H1 (cell line): ENCODE results near the gene ZNF845. TPM values are rescaled to one million over a fixed set of nuclear protein-coding genes. Genes with fewer than 3 reads are reported as not detected.
A peak's percentile ranks its signal among the peaks of the same experiment; 100 is the strongest.

Experiments used
- CTCF ChIA-PET: fragments of 300-600 bp; sonication (Branson Sonifier 250); formaldehyde crosslinking; loops from one replicate; lab custom pipeline; 2021; ENCODE audit not compliant: partially characterized antibody; lab: Charles Lee
- POLR2A ChIA-PET: fragments of 300-600 bp; sonication (Branson Sonifier 250); formaldehyde crosslinking; loops from one replicate; lab custom pipeline; 2021; ENCODE audit warnings: inconsistent platforms; ENCODE audit not compliant: partially characterized antibody; lab: Charles Lee
- DNase-seq, 2 experiments: peaks; one replicate each; pipeline versions ENCODE4 v3.0.0 to v3.0.0-alpha.2; 2010 to 2022; ENCODE audit warnings: low spot score in 2 of 2, low read depth in 1 of 2, mixed read lengths in 1 of 2
- FAIRE-seq: peaks from 2 replicates; lab custom pipeline; 2011; peaks lifted over from hg19 to GRCh38; lab: Jason Lieb, UNC
- H2AFZ ChIP-seq: 2 replicates; pipeline ENCODE4 v1.8.1; 2012; ENCODE audit warnings: low read length, inconsistent platforms
- H2AK5ac ChIP-seq: 2 replicates; pipeline ENCODE4 v1.6.1; 2013; ENCODE audit warnings: low read depth, low read length
- H2BK120ac ChIP-seq: replicated peaks from 2 replicates; pipeline ENCODE3; 2013; ENCODE audit warnings: low read depth, low read length, inconsistent platforms
- H2BK12ac ChIP-seq: 2 replicates; pipeline ENCODE4 v1.6.1; 2013; ENCODE audit warnings: low read depth, low read length
- H2BK15ac ChIP-seq: 2 replicates; pipeline ENCODE4 v1.6.1; 2013; ENCODE audit warnings: low read length
- H2BK20ac ChIP-seq: 2 replicates; pipeline ENCODE4 v1.6.1; 2013; ENCODE audit warnings: low read length
- H2BK5ac ChIP-seq: 2 replicates; pipeline ENCODE4 v1.6.1; 2013; ENCODE audit warnings: low read depth, low read length
- H3K14ac ChIP-seq: 2 replicates; pipeline ENCODE4 v1.6.1; 2013; ENCODE audit warnings: inconsistent platforms; ENCODE audit not compliant: insufficient read length
- H3K18ac ChIP-seq: 2 replicates; pipeline ENCODE4 v1.6.1; 2013; ENCODE audit warnings: low read length; ENCODE audit errors: extremely low read depth
- H3K23ac ChIP-seq: 2 replicates; pipeline ENCODE4 v1.6.1; 2013; ENCODE audit warnings: inconsistent platforms; ENCODE audit not compliant: insufficient read length
- H3K23me2 ChIP-seq: 2 replicates; pipeline ENCODE4 v1.6.1; 2013; ENCODE audit warnings: low read depth, low read length
- H3K27ac ChIP-seq: 2 replicates; pipeline ENCODE4 v1.6.1; 2011; ENCODE audit warnings: low read depth, low read length, inconsistent platforms
- H3K27me3 ChIP-seq, 4 experiments: replicated peaks in 1 of 4; 1 replicate in 1 of 4; 2 replicates in 3 of 4; pipeline versions ENCODE4 v1.6.1 to v1.8.1; 2011 to 2013; ENCODE audit warnings: low read length in 3 of 4, mild to moderate bottlenecking in 3 of 4, inconsistent platforms in 2 of 4, mixed read lengths in 2 of 4, moderate library complexity in 1 of 4; ENCODE audit not compliant: control insufficient read depth in 3 of 4, insufficient read depth in 3 of 4; ENCODE audit errors: extremely low read depth in 1 of 4
- H3K36me3 ChIP-seq, 4 experiments: 2 replicates each; pipeline versions ENCODE4 v1.6.1 to v1.8.1; 2011 to 2013; ENCODE audit warnings: mild to moderate bottlenecking in 4 of 4, low read length in 3 of 4, moderate library complexity in 2 of 4, control low read depth in 1 of 4, inconsistent platforms in 1 of 4; ENCODE audit not compliant: insufficient read depth in 4 of 4, control insufficient read depth in 2 of 4
- H3K4ac ChIP-seq: replicated peaks from 2 replicates; pipeline ENCODE3; 2013; ENCODE audit warnings: low read length, low read depth, mixed read lengths, inconsistent platforms; ENCODE audit not compliant: insufficient read length
- H3K4me1 ChIP-seq, 4 experiments: replicated peaks in 1 of 4; 1 replicate in 1 of 4; 2 replicates in 3 of 4; pipeline versions ENCODE4 v1.6.1 to v1.8.1; 2011 to 2013; ENCODE audit warnings: low read length in 3 of 4, inconsistent platforms in 2 of 4, mixed read lengths in 1 of 4; ENCODE audit not compliant: insufficient read depth in 4 of 4, control insufficient read depth in 3 of 4
- H3K4me2 ChIP-seq, 2 experiments: 2 replicates each; pipeline versions ENCODE4 v1.6.1 to v1.8.1; 2011 to 2013; ENCODE audit warnings: low read depth in 2 of 2, low read length in 2 of 2, control low read depth in 1 of 2, inconsistent platforms in 1 of 2, mild to moderate bottlenecking in 1 of 2; ENCODE audit not compliant: insufficient read depth in 1 of 2
- H3K4me3 ChIP-seq, 4 experiments: fragments of 200-600, 300-600 bp in 1 of 4; sonication (generic), shearing (Covaris generic), sonication (Bioruptor Twin) in 1 of 4; 2 replicates each; pipeline versions ENCODE4 v1.5.1 to v1.8.1; 2011 to 2016; ENCODE audit warnings: low read length in 4 of 4, low read depth in 3 of 4, control low read depth in 2 of 4, inconsistent platforms in 2 of 4, mild to moderate bottlenecking in 2 of 4, mixed read lengths in 1 of 4, moderate library complexity in 1 of 4; ENCODE audit not compliant: insufficient read depth in 2 of 4; ENCODE audit errors: extremely low read depth in 1 of 4
- H3K56ac ChIP-seq: replicated peaks from 2 replicates; pipeline ENCODE3; 2013; ENCODE audit warnings: low read depth, mild to moderate bottlenecking, mixed read lengths, low read length, inconsistent platforms; ENCODE audit not compliant: insufficient read length
- H3K79me1 ChIP-seq: 2 replicates; pipeline ENCODE4 v1.6.1; 2013; ENCODE audit warnings: low read depth, low read length, control low read depth
- H3K79me2 ChIP-seq, 2 experiments: 2 replicates each; pipeline versions ENCODE4 v1.6.1 to v1.8.1; 2012 to 2013; ENCODE audit warnings: low read length in 2 of 2, mild to moderate bottlenecking in 2 of 2, inconsistent platforms in 1 of 2; ENCODE audit not compliant: insufficient read depth in 2 of 2, control insufficient read depth in 1 of 2
- H3K9ac ChIP-seq, 4 experiments: replicated peaks in 1 of 4; 1 replicate in 1 of 4; 2 replicates in 3 of 4; pipeline versions ENCODE4 v1.6.1 to v1.8.1; 2011 to 2013; ENCODE audit warnings: low read depth in 3 of 4, low read length in 3 of 4, control low read depth in 2 of 4, mild to moderate bottlenecking in 2 of 4, moderate library complexity in 2 of 4, inconsistent platforms in 1 of 4; ENCODE audit errors: extremely low read depth in 1 of 4
- H3K9me3 ChIP-seq, 2 experiments: 2 replicates each; pipeline versions ENCODE4 v1.6.1 to v1.8.1; 2012 to 2013; ENCODE audit warnings: mild to moderate bottlenecking in 2 of 2, moderate library complexity in 2 of 2, control low read depth in 1 of 2, inconsistent platforms in 1 of 2, low read depth in 1 of 2, low read length in 1 of 2, mixed read lengths in 1 of 2; ENCODE audit not compliant: insufficient read depth in 2 of 2
- H4K20me1 ChIP-seq, 2 experiments: replicated peaks in 1 of 2; 2 replicates each; pipeline versions ENCODE3 to v1.8.1; 2011 to 2013; ENCODE audit warnings: inconsistent platforms in 2 of 2, low read length in 2 of 2, mild to moderate bottlenecking in 1 of 2; ENCODE audit not compliant: insufficient read depth in 2 of 2, control insufficient read depth in 1 of 2
- H4K5ac ChIP-seq: 2 replicates; pipeline ENCODE4 v1.6.1; 2013; ENCODE audit warnings: low read length, low read depth, mixed read lengths, inconsistent platforms; ENCODE audit not compliant: insufficient read length
- H4K8ac ChIP-seq: 2 replicates; pipeline ENCODE4 v1.8.0; 2013; ENCODE audit warnings: mild to moderate bottlenecking, moderate library complexity, low read length, inconsistent platforms; ENCODE audit not compliant: insufficient read depth; ENCODE audit errors: extremely low read depth
- H4K91ac ChIP-seq: replicated peaks from 2 replicates; pipeline ENCODE3; 2013; ENCODE audit warnings: low read length, mixed read lengths, inconsistent platforms; ENCODE audit not compliant: insufficient read length
- ATF3 ChIP-seq: IDR thresholded peaks from 2 replicates; pipeline ENCODE4 v1.6.1; 2011; ENCODE audit warnings: low read depth, mild to moderate bottlenecking, low read length; ENCODE audit not compliant: insufficient read depth
- CBX5 ChIP-seq: fragments of 300-800, 300-1000 bp; sonication (generic); IDR thresholded peaks from 2 replicates; pipeline ENCODE4 v1.7.1; 2016; ENCODE audit warnings: antibody characterized with exemption, low read length, low read depth
- CTBP2 ChIP-seq: IDR thresholded peaks from 2 replicates; pipeline ENCODE4 v1.7.0; 2011; ENCODE audit warnings: borderline replicate concordance, mild to moderate bottlenecking, moderate library complexity, mixed read lengths, low read length; ENCODE audit not compliant: insufficient read depth, insufficient read length
- EP300 ChIP-seq, 2 experiments: IDR thresholded peaks; 1 replicate in 1 of 2; 2 replicates in 1 of 2; pipeline ENCODE4 v1.6.1; 2011 to 2012; ENCODE audit warnings: low read depth in 2 of 2, low read length in 2 of 2, mild to moderate bottlenecking in 2 of 2, borderline replicate concordance in 1 of 2, inconsistent platforms in 1 of 2, moderate library complexity in 1 of 2
- HDAC2 ChIP-seq, 2 experiments: fragments of 300-600 bp in 1 of 2; sonication (generic) in 1 of 2; IDR thresholded peaks; 2 replicates each; pipeline ENCODE4 v1.6.1; 2011 to 2012; ENCODE audit warnings: low read depth in 2 of 2, low read length in 2 of 2, mild to moderate bottlenecking in 2 of 2, moderate library complexity in 2 of 2, borderline replicate concordance in 1 of 2, inconsistent platforms in 1 of 2
- JUND ChIP-seq: IDR thresholded peaks from 2 replicates; pipeline ENCODE4 v1.6.1; 2011; ENCODE audit warnings: mild to moderate bottlenecking, improper control_type of control experiment, low read length
- KDM4A ChIP-seq: IDR thresholded peaks from one replicate; pipeline ENCODE4 v1.7.1; 2012; ENCODE audit warnings: low read depth, mild to moderate bottlenecking, moderate library complexity, low read length, inconsistent platforms; ENCODE audit not compliant: severe bottlenecking
- MAFK ChIP-seq: IDR thresholded peaks from 2 replicates; pipeline ENCODE4 v1.6.1; 2012; ENCODE audit warnings: low read depth, mild to moderate bottlenecking, improper control_type of control experiment, low read length
- RAD21 ChIP-seq, 2 experiments: IDR thresholded peaks in 1 of 2; conservative IDR thresholded peaks in 1 of 2; 2 replicates each; pipeline ENCODE4 v1.6.1; 2011; ENCODE audit warnings: low read depth in 2 of 2, low read length in 2 of 2, improper control_type of control experiment in 1 of 2, inconsistent platforms in 1 of 2, mild to moderate bottlenecking in 1 of 2, moderate library complexity in 1 of 2
- RBBP5 ChIP-seq: IDR thresholded peaks from 2 replicates; pipeline ENCODE4 v1.7.1; 2012; ENCODE audit warnings: low read depth, mild to moderate bottlenecking, inconsistent platforms, low read length, moderate library complexity, borderline replicate concordance
- WGBS, 2 experiments: shearing (Covaris generic) in 1 of 2; methylation state at CpG; one replicate each; pipeline versions ENCODE4 v1.1.6 to v1.1.7; 2013 to 2015; ENCODE audit warnings: low lambda C conversion rate in 2 of 2, mixed read lengths in 2 of 2, inconsistent platforms in 1 of 2, low coverage in 1 of 2, missing lambda C conversion rate in 1 of 2; ENCODE audit not compliant: insufficient replicate concordance in 2 of 2, insufficient coverage in 1 of 2, insufficient read length in 1 of 2; ENCODE audit errors: extremely low coverage in 1 of 2, missing lambda C conversion rate in 1 of 2; 5-methylcytosine and 5-hydroxymethylcytosine counted together
- polyA plus RNA-seq, 7 experiments: library from polyadenylated mRNA; depleted of rRNA in 3 of 7; stranded (reverse) in 5 of 7; unstranded in 2 of 7; fragments of >200 nt in 5 of 7; fragments of 200-250 nt in 2 of 7; gene quantifications; 1 replicate in 5 of 7; 2 replicates in 1 of 7; 4 replicates in 1 of 7; pipeline versions ENCODE4 v1.2.1 to v1.2.3, GENCODE V29; 2011 to 2013; ENCODE audit warnings: missing spikeins in 2 of 7, mixed read lengths in 2 of 7
- total RNA-seq: library from RNA; stranded (reverse); fragmentation: NEBNext Ultra II Directional; extraction: Animal tissue kit (Norgen Biotek cat#: 25700); gene quantifications from 2 replicates; pipeline ENCODE4 v1.2.1, GENCODE V29; 2021

ZNF845 gene
- total and polyA plus RNA-seq, 2 of the 8 experiments (the other 6 are each of a cell fraction or from before 2014, with no cell fraction given) = 3.6 to 22.5 TPM

GRCh38 chr19:53389978-53390377 is 56.4 kb downstream of the ZNF845 start:
- no peaks in the 10 kb centered on the region; the same call in 1 of the 2 replicates for H3K23me2 ChIP-seq
- DNase-seq = peak; percentile 87
- 73% methylated on average over 15 of the region's 22 CpGs; no CpG with 5 or more reads in 1 of the 2 experiments for WGBS, 2 experiments
- TF ChIP-seq RBBP5 = no peak
- no peak for TF ChIP-seq MAFK
- no peak for TF ChIP-seq CTBP2
- TF ChIP-seq CBX5 = no peak
- TF ChIP-seq HDAC2 (IDR thresholded peaks at IDR 0.05; ENCODE audit: borderline replicate concordance in 1 of 2, low read depth in 2 of 2, low read length in 2 of 2) = no peak
- TF ChIP-seq EP300 (IDR thresholded peaks at IDR 0.05; ENCODE audit: borderline replicate concordance in 1 of 2, low read depth in 2 of 2, low read length in 2 of 2) = no peak
- no peak for TF ChIP-seq KDM4A
- no peak for TF ChIP-seq JUND
- TF ChIP-seq RAD21 (IDR thresholded peaks at IDR 0.05 in 1 of 2, conservative IDR thresholded peaks at IDR 0.05 in 1 of 2; ENCODE audit: low read depth in 2 of 2, low read length in 2 of 2) = no peak
- no peak for TF ChIP-seq ATF3

More at GRCh38 chr19:53389978-53390377, 56.4 kb downstream of the ZNF845 start:
- ChIA-PET CTCF (interaction anchor here (1.3 to 1.6 kb wide), 3 partner anchors 15 to 35 kb away, joined by 3 to 5 read pairs (median 3); no protein-coding TSS in a partner anchor), POLR2A (interaction anchor here (0.8 to 1.6 kb wide), 3 partner anchors 9 to 58 kb away, joined by 3 to 5 read pairs (median 3); no protein-coding TSS in a partner anchor)
- Histone ChIP-seq H3K18ac (no peak overlapping the region), H2BK20ac (no peak overlapping the region), H3K79me2 (no peaks in the 10 kb centered on the region), H3K4me3 (peak overlapping the region in 1 of 4 experiments; percentile 32; a peak in 1 of 8 replicates), H3K27ac (no peak overlapping the region), H3K56ac (no peak overlapping the region), H4K5ac (peak overlapping the region; percentile 4), H3K23ac (no peak overlapping the region), H3K36me3 (peaks cover 0 to 6% (median under 1%) of the 10 kb centered on the region in 4 experiments; a peak in 4 of 8 replicates), H4K91ac (no peak overlapping the region), H2BK12ac (0 out of 2 replicates have a peak overlapping the region, but pooled peaks have one; percentile 50), H3K14ac (no peak overlapping the region), H2AFZ (no peak overlapping the region), H3K79me1 (no peaks in the 10 kb centered on the region; the same call in 1 of the 2 replicates), H3K4me1 (peaks cover 0 to 5% (median 0%) of the 10 kb centered on the region in 4 experiments; a peak in 3 of 7 replicates), H3K9me3 (no peaks in the 10 kb centered on the region), H4K8ac (0 out of 2 replicates have a peak overlapping the region, but pooled peaks have one; percentile 71), H2BK120ac (no peak overlapping the region), H2BK15ac (no peak overlapping the region), H2AK5ac (no peak overlapping the region), H2BK5ac (0 out of 2 replicates have a peak overlapping the region, but pooled peaks have one; percentile 71), H3K4ac (no peak overlapping the region), H3K9ac (peak overlapping the region in 1 of 4 experiments; percentile 54; a peak in 1 of 7 replicates), H3K4me2 (peak overlapping the region in 1 of 2 experiments; percentile 78; a peak in 2 of 4 replicates), H4K20me1 (peaks cover 0 to 1% of the 10 kb centered on the region in 2 experiments), H3K27me3 (no peaks in the 10 kb centered on the region)
- FAIRE-seq = no peak
